Karpas-422 (cell line): ENCODE data around the gene ZC3H12D. TPM values are rescaled to one million over a fixed set of nuclear protein-coding genes. Genes with fewer than 3 reads are reported as not detected.

Source experiments
- DNase-seq: peaks from one replicate; pipeline ENCODE4 v3.0.0-alpha.2; 2015
- H2AFZ ChIP-seq: fragments of 200-600 bp; sonication (generic); 2 replicates; pipeline ENCODE4 v1.6.1; 2014; ENCODE audit warnings: antibody characterized with exemption, low read length, mixed read lengths
- H3K27ac ChIP-seq: fragments of 200-600 bp; sonication (generic); 2 replicates; pipeline ENCODE4 v1.5.1; 2014; ENCODE audit warnings: mild to moderate bottlenecking, low read length, moderate library complexity
- H3K27me3 ChIP-seq: fragments of 200-600 bp; sonication (generic); 2 replicates; pipeline ENCODE4 v1.6.1; 2014; ENCODE audit warnings: low read length, mixed read lengths
- H3K36me3 ChIP-seq: fragments of 200-600 bp; sonication (generic); 2 replicates; pipeline ENCODE4 v1.6.1; 2014; ENCODE audit warnings: low read length, mixed read lengths; ENCODE audit not compliant: insufficient read depth
- H3K4me1 ChIP-seq: fragments of 200-600 bp; sonication (generic); 2 replicates; pipeline ENCODE4 v1.6.1; 2014; ENCODE audit warnings: mild to moderate bottlenecking, low read length, mixed read lengths
- H3K4me2 ChIP-seq: fragments of 200-600 bp; sonication (generic); 2 replicates; pipeline ENCODE4 v1.6.1; 2014; ENCODE audit warnings: low read length, low read depth, mild to moderate bottlenecking; ENCODE audit not compliant: poor library complexity, severe bottlenecking
- H3K4me3 ChIP-seq: fragments of 200-600 bp; sonication (generic); 2 replicates; pipeline ENCODE4 v1.5.1; 2014; ENCODE audit warnings: mild to moderate bottlenecking, antibody characterized with exemption, low read length, mixed read lengths
- H3K79me2 ChIP-seq: fragments of 200-600 bp; sonication (generic); 2 replicates; pipeline ENCODE4 v1.6.1; 2014; ENCODE audit warnings: mild to moderate bottlenecking, low read length, mixed read lengths
- H3K9ac ChIP-seq: fragments of 200-600 bp; sonication (generic); 2 replicates; pipeline ENCODE4 v1.6.0; 2014; ENCODE audit warnings: low read length
- H3K9me2 ChIP-seq: fragments of 200-600 bp; sonication (generic), shearing (Covaris generic); replicated peaks from 2 replicates; pipeline ENCODE4 v1.6.0; 2014; ENCODE audit warnings: mild to moderate bottlenecking, low read length, moderate library complexity; ENCODE audit not compliant: insufficient read depth
- H3K9me3 ChIP-seq: fragments of 300-700, 200-600 bp; sonication (generic); 2 replicates; pipeline ENCODE4 v1.6.1; 2014; ENCODE audit warnings: low read length, mixed read lengths
- H4K20me1 ChIP-seq: fragments of 200-600 bp; sonication (generic); 2 replicates; pipeline ENCODE4 v1.6.1; 2014; ENCODE audit warnings: mild to moderate bottlenecking, antibody characterized with exemption, low read length, low read depth; ENCODE audit not compliant: insufficient read depth
- total RNA-seq: library from RNA; depleted of rRNA; stranded (reverse); fragments of >200 nt; shearing (Covaris generic); gene quantifications from 2 replicates; pipeline ENCODE4 v1.2.3, GENCODE V29; 2014; ENCODE audit warnings: low replicate concordance

The ZC3H12D gene
- total RNA-seq, 1 experiment from 2014 or later = 71.0 TPM

DNA sequence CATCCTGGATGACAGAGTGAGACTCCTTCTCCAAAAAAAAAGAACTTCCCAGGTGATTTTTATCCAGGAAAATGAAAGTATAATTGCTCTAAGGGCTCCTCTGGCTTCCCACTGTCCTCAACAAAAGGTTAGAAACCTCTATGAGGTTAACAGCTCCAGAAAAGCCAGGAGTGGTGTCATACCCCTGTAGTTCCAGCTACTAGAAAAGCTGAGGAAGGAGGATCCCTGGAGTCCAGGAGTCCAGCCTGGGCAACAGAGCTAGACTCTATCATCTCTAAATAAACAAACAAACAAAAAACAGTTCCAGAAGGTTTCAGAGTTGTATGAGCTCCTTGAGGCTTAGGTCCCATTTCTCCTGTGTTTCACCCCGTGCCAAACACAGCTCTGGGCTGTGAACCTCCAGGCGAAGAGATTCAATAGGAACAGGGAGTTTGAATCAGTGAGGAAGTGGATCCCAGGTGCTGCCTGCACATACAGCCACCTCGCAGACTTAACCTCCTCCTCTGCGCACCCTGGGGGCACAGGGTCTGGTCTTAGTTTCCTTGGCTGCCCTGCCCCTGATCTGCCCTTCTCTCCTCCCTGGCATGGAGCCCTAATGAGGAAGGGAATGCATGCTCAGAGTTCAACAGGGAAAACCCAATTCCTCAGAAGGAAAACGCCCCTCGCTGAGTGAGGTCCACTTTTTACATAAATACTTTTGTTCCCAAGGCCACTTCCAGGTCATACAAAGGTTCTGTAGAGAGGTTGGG lies 31.0 kb downstream of the ZC3H12D start:
- Histone ChIP-seq H3K4me1 (no peaks in the 10 kb centered on the region), H3K36me3 (peaks cover 69% of the 10 kb centered on the region), H4K20me1 (peaks cover 34% of the 10 kb centered on the region), H3K27me3 (no peaks in the 10 kb centered on the region), H3K79me2 (peaks cover 11% of the 10 kb centered on the region), H3K27ac (no peak overlapping the region), H3K4me3 (no peak overlapping the region), H3K4me2 (no peak overlapping the region), H3K9me2 (no peaks in the 10 kb centered on the region), H3K9me3 (no peaks in the 10 kb centered on the region), H3K9ac (no peak overlapping the region), H2AFZ (no peak overlapping the region)
- DNase-seq = no peak

DNA sequence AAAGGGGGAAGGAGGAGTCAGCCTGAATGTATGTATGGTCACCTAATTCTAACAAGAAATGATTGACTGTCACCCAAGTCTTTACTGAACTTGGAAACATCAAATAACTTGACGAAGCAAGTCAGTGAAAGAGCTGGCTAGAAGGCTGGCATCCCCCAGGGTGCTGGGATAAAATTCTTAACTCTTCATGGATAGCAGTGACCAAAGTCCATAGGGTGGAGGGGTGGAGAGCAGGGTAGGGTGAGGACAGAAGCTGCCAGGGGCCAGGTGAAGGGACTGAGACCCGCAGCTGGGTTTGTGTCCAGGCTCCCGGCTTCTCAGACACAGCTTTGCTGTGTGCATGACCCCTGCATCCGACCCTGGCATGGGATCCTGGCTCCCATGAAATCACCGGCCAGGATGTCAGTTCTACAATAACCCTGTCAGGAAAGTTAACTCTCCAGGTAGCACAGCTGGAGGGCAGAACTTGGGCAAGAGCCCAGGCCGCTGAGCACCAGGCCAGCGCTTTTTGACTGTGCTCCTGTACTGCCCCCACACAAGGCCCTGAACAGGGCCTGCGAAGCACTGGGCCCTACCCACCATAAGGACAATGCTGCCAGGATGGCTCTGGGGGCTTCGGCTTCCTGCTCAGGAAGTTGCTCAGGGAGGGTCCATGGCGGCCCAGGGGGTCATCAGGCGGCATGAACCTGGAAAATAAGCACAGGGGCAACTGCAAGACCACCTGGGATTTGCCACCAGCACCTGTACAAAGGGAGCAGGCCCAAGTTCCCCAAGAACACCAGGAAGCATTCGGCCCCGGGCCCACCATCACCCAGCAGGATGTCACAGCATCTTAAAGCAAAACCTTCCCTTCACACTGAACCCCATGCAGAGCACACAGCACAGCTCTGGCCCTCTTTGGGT lies 32.5 kb downstream of the ZC3H12D start:
- DNase-seq = no peak
- no peaks in the 10 kb centered on the region for H3K9me2 ChIP-seq
- H3K36me3 ChIP-seq = peaks cover 67% of the 10 kb centered on the region
- no peaks in the 10 kb centered on the region for H3K9me3 ChIP-seq
- H3K9ac ChIP-seq = no peak overlapping the region
- peaks cover 25% of the 10 kb centered on the region for H4K20me1 ChIP-seq
- no peak overlapping the region for H2AFZ ChIP-seq
- H3K4me3 ChIP-seq = no peak overlapping the region
- H3K79me2 ChIP-seq = no peaks in the 10 kb centered on the region; the same call in 1 of the 2 replicates
- H3K4me2 ChIP-seq = no peak overlapping the region
- H3K27ac ChIP-seq = no peak overlapping the region
- no peaks in the 10 kb centered on the region for H3K27me3 ChIP-seq
- H3K4me1 ChIP-seq = no peaks in the 10 kb centered on the region

DNA sequence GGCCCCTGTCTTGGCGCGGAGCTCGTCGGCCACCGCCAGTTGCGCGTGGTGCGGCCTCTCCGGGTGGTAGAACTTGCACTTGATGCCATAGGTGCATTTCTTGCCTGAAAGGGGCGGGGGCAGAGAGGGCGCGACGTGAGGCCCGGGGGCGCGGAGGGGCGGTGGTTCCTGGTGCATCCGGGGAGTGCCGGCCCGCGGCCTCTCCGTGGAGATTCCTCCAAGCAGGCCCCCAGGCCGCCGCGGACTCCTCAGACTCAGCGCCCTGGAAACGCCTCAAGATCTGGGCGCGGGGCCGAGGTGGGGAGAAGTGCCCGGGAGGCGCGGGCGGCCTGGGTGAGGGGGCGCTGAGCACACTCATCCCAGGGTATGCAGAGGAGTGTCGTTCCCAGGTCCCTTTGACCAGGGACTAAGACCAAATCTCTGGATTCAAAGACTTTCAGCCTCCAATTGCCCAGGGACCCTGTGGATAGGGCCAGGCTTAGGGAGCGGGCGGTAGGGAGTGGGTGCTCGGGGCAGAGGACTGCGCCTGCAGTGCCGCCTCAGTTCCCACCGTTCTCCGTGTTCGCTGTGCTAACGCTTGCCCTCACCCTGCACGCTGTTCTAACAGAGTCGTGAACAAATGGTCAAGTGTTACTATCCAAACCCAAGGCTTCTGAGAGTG lies 33.3 kb downstream of the ZC3H12D start:
- no peaks in the 10 kb centered on the region for H3K27me3 ChIP-seq
- H4K20me1 ChIP-seq = peaks cover 17% of the 10 kb centered on the region
- no peak overlapping the region for H3K27ac ChIP-seq
- no peak overlapping the region for H3K4me3 ChIP-seq
- H3K36me3 ChIP-seq = peaks cover 69% of the 10 kb centered on the region
- H2AFZ ChIP-seq = no peak overlapping the region
- H3K9ac ChIP-seq = no peak overlapping the region
- no peaks in the 10 kb centered on the region for H3K4me1 ChIP-seq
- H3K9me3 ChIP-seq = no peaks in the 10 kb centered on the region
- H3K79me2 ChIP-seq = no peaks in the 10 kb centered on the region; the same call in 1 of the 2 replicates
- no peak overlapping the region for H3K4me2 ChIP-seq
- no peaks in the 10 kb centered on the region for H3K9me2 ChIP-seq
- no peak for DNase-seq

DNA sequence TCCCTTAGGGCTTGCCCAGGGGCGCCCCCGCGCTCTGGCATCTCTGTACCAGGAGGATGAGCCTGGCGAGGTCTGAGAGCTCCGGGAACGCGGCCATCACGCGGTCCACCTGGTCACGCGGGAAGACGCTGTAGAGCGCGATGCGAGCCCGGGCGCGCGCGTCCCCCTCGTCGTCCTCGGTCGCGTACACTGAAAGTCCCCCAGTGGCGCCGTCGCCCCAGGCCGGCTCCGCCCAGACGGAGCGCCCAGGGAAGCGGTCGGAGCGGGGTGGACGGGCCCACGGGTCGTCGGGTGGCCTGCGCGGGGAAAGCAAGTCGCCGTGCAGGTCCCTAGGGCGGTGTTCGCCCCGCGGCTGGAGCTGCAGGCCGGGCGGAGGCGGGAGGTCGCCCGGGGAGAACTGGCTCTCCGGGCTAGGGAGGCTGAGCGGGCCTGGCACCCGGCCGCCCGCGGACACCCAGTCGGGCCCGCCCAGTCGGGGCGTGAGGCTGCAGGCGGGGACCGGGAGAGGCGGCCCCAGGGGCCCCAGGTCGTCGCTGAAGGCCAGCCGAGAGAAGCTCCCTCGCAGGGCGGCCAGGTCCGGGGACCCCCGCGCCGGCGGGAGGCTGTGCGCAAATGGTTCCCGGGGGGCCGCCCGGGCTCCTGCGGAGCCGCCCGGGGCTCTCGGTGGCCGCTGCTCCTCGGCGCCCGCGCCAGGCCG lies 34.0 kb downstream of the ZC3H12D start:
- Histone ChIP-seq H3K9me2 (no peaks in the 10 kb centered on the region), H3K4me3 (no peak overlapping the region), H2AFZ (no peak overlapping the region), H3K9ac (no peak overlapping the region), H3K27ac (no peak overlapping the region), H3K36me3 (peaks cover 69% of the 10 kb centered on the region), H3K4me1 (no peaks in the 10 kb centered on the region), H4K20me1 (peaks cover 14% of the 10 kb centered on the region), H3K9me3 (no peaks in the 10 kb centered on the region), H3K27me3 (no peaks in the 10 kb centered on the region), H3K4me2 (no peak overlapping the region), H3K79me2 (no peaks in the 10 kb centered on the region; the same call in 1 of the 2 replicates)
- DNase-seq = no peak

DNA sequence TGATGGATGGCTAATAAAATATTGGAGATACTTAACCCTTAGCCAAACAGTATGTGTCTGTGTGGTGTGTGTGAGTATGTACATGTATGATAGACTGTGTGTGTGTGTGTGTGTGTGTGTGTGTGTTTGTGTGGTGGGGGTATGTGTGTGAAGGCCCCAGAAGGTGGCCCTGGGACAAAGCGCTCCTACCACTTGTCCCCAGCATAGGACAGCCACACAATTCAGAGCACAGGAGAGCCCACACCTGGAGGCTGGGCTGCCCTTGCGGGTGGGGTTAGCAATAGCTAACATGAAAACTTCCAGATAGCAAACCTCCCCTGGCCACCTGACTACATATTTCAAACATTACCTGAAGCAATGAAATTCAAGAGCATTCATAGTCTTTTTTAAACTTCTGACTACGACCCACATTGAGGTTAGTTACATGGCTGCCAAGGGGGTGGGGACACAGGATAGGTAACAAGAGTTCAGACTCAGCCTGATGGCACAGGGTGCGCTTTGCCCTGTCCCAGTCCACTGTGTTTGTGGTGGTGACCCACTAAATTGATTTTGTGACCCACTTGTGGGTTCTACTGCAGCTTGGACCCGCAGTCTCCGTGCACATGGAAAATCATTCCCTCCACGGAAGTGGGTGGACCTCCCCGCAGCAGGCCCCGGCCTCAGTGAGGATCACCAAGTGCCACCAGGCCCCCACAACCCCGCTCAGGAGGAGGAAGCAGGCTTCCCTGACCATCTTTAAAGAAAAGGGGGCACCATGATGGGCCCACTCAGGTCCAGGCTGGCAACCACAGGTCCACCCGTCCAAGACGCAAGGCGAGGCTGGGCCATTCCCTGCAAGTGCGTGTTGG lies 34.8 kb downstream of the ZC3H12D start:
- no peaks in the 10 kb centered on the region for H3K27me3 ChIP-seq
- H3K4me2 ChIP-seq = no peak overlapping the region
- no peak overlapping the region for H3K27ac ChIP-seq
- H2AFZ ChIP-seq = no peak overlapping the region
- H3K79me2 ChIP-seq = no peaks in the 10 kb centered on the region
- H4K20me1 ChIP-seq = peaks cover 9% of the 10 kb centered on the region
- no peak overlapping the region for H3K9ac ChIP-seq
- no peak for DNase-seq
- no peaks in the 10 kb centered on the region for H3K9me2 ChIP-seq
- H3K4me1 ChIP-seq = no peaks in the 10 kb centered on the region
- H3K4me3 ChIP-seq = no peak overlapping the region
- H3K9me3 ChIP-seq = no peaks in the 10 kb centered on the region
- H3K36me3 ChIP-seq = peaks cover 63% of the 10 kb centered on the region

DNA sequence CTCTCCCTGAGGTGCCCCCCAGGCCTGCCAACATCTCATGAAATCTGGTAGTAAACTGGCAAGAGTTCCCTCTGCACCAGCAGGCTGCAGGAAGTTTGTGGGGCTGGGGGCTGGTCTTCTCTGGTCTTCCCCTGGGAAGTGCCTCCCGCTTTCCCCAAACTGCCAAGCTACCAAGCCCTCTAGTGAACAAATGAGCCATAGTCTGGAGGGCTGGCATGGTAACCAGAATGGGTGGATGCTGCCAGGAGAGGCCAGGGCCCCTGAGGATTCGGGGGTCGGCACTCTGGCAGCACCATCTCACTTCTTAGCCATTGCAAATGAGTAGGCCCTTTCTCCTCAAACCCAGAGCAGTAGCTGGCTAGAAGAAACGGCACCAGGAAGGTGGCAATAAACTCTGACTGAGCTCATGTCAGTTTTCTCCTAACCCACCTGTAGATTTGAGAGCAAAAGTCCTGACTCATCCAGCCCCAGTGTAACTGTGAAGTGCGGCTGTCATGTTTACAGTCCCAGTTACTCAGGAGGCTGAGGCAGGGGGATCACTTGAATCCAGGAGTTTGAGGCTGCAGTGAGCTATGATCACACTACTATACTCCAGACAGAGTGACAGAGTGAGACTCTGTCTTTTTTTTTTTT lies 35.9 kb downstream of the ZC3H12D start:
- no peaks in the 10 kb centered on the region for H3K27me3 ChIP-seq
- H3K79me2 ChIP-seq = no peaks in the 10 kb centered on the region
- H3K4me1 ChIP-seq = no peaks in the 10 kb centered on the region
- peaks cover 1% of the 10 kb centered on the region; the same call in 1 of the 2 replicates for H4K20me1 ChIP-seq
- H3K9ac ChIP-seq = no peak overlapping the region
- no peaks in the 10 kb centered on the region for H3K9me3 ChIP-seq
- H3K4me2 ChIP-seq = no peak overlapping the region
- peaks cover 54% of the 10 kb centered on the region for H3K36me3 ChIP-seq
- no peak for DNase-seq
- no peak overlapping the region for H3K4me3 ChIP-seq
- H3K27ac ChIP-seq = no peak overlapping the region
- no peak overlapping the region for H2AFZ ChIP-seq
- H3K9me2 ChIP-seq = no peaks in the 10 kb centered on the region

DNA sequence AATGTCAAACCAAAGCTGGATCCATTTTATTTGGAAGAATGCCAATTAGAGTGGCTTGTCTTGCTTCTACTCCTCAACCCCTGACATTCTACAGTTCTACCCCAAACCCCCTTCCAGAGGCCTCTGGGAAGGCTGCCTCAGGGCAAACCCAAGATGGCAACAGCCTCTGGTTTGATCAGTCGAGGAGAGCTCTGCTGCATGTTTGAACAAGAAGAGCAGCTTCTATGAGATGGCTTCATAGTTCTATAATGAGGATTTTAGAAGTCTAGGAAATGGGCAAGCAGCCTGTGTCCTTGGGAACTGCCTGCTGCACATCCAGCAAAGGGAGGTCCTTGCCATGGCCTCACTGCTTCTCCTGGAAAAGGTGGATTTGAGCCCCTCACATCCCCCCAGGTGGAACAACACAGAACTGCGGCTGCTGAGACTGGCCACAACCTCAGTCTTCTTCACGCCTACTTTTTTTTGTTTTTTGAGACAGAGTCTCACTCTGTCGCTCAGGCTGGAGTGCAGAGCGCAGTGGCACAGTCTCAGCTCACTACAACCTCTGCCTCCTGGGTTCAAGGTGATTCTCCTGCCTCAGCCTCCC lies 37.9 kb downstream of the ZC3H12D start:
- Histone ChIP-seq H3K4me3 (no peak overlapping the region), H3K9ac (no peak overlapping the region), H2AFZ (no peak overlapping the region), H4K20me1 (no peaks in the 10 kb centered on the region; the same call in 1 of the 2 replicates), H3K4me2 (no peak overlapping the region), H3K9me3 (no peaks in the 10 kb centered on the region), H3K4me1 (no peaks in the 10 kb centered on the region), H3K9me2 (no peaks in the 10 kb centered on the region), H3K36me3 (peaks cover 35% of the 10 kb centered on the region), H3K27me3 (no peaks in the 10 kb centered on the region), H3K27ac (no peak overlapping the region), H3K79me2 (no peaks in the 10 kb centered on the region)
- DNase-seq = no peak
